ENCODE results near the gene AGTR1. TPM values are rescaled to one million over a fixed set of nuclear protein-coding genes. Genes with fewer than 3 reads are reported as not detected.

Gene AGTR1
- total RNA-seq, 1 donor from 2014 or later, result 12.0 TPM

DNA sequence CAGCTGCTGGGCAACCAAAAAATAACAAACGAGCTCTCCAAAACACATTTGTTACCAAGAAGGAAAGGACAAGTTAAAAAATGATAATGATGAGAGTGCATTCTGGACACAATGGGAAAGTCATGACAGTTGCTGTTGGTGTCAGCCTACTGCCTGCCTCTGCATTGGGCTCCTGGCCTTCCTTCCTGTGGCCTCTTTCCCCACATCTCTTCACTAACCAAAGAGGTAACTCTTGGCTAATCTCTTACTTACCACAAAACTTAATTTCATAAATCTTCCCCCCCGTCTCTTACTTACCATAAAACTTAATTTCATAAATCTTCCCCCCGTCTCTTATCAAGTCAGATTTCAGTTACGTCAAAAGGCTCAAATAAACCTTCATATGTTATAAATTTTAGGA is 58.6 kb downstream of the AGTR1 start:
- no peaks in the 10 kb centered on the region for H3K9me3 ChIP-seq
- no peaks in the 10 kb centered on the region for H3K27me3 ChIP-seq
- H3K4me3 ChIP-seq, result no peak overlapping the region
- DNase-seq (ENCODE audit: extremely low spot score in 2 of 2), result no peak
- no peaks in the 10 kb centered on the region for H3K36me3 ChIP-seq
- intact Hi-C loops (cut with DNase I), result no loop called here
- no peaks in the 10 kb centered on the region for H3K4me1 ChIP-seq
- TF ChIP-seq, protein P1, sequence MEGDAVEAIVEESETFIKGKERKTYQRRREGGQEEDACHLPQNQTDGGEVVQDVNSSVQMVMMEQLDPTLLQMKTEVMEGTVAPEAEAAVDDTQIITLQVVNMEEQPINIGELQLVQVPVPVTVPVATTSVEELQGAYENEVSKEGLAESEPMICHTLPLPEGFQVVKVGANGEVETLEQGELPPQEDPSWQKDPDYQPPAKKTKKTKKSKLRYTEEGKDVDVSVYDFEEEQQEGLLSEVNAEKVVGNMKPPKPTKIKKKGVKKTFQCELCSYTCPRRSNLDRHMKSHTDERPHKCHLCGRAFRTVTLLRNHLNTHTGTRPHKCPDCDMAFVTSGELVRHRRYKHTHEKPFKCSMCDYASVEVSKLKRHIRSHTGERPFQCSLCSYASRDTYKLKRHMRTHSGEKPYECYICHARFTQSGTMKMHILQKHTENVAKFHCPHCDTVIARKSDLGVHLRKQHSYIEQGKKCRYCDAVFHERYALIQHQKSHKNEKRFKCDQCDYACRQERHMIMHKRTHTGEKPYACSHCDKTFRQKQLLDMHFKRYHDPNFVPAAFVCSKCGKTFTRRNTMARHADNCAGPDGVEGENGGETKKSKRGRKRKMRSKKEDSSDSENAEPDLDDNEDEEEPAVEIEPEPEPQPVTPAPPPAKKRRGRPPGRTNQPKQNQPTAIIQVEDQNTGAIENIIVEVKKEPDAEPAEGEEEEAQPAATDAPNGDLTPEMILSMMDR (IDR thresholded peaks at IDR 0.05), result no peak
- no peak for TF ChIP-seq POLR2AphosphoS5 (IDR thresholded peaks at IDR 0.05; ENCODE audit: insufficient read depth in 1 of 2, low read depth in 1 of 2)
- TF ChIP-seq POLR2A (IDR thresholded peaks at IDR 0.05), result no peak
- H3K27ac ChIP-seq, result no peak overlapping the region

DNA sequence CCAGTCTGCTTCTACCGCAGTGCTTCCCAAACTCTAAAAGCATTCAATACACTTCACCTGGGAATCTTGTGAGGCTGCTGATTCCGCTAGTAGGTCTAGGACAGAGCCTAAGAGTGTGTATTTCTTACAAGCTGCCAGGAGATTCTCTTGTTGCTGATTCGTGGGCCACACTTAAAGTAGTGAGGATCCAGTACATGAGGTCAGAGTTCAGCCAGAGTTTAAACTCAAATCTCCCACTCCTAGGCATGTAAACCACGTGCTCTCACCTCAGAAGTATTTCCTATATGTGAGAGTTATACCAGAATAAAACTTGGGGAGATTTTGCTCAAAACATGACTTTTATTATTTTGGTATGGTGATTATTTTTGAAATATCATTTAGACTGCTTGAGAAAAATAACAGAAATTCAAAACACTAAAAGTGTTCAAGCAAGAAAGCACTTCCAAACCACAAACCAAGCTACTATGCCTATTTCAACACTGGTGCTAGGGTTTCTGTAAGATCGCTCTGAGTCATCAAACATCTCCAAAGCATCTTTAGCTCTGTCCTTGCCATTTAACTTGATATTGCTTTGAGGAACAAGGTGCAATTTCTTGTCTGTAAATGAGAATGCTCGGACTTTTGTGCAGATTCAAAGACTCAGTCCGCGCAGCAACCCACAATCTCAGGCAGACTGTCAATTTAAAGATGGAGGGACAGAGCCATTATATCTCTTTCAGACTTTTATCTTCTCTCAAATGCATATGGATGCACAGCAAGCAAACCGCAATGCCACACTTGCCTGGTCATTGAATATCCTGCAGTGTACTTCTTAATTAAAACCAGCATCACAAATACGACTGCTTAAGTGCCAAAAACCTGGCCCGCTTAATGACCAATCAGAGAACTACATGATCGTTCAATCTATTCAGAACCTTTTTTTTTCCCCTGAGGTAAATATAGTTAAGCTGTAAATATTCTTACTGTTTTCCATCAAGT is 59.8 kb downstream of the AGTR1 start:
- H3K36me3 ChIP-seq, result no peaks in the 10 kb centered on the region
- H3K9me3 ChIP-seq, result no peaks in the 10 kb centered on the region
- TF ChIP-seq, protein P1 (IDR thresholded peaks at IDR 0.05), result no peak
- no peak for TF ChIP-seq POLR2AphosphoS5 (IDR thresholded peaks at IDR 0.05; ENCODE audit: insufficient read depth in 1 of 2, low read depth in 1 of 2)
- TF ChIP-seq POLR2A (IDR thresholded peaks at IDR 0.05), result no peak

DNA sequence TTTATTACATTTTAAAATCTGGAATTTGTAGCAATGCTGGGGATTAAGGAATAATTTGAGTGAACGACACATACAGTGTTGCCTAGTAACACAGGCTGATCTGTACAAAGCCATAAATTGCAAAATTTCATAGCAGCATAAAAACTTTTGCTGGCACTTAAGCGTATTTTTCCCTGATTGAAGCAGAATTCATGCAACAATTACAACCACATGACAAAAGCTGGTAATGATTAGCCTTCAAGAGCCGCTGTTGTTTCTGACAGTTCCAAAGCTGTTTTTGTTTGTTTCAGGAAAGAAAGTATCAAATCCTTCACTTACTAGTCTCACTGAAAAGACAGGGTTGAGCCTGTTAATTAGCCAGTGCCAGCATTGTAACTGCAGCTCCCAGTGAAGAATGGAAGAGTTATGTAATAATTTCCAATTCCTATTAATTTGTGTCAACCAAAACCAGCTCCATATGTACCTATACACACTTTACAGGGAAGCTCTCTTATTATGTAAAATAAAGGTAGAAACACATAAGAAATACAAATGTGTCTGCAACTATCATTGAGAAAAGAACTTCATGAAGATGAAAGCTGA is 60.7 kb downstream of the AGTR1 start:
- Histone ChIP-seq H3K27me3 (no peaks in the 10 kb centered on the region), H3K9me3 (no peaks in the 10 kb centered on the region), H3K36me3 (no peaks in the 10 kb centered on the region), H3K4me1 (no peaks in the 10 kb centered on the region), H3K4me3 (no peak overlapping the region), H3K27ac (no peak overlapping the region)
- TF ChIP-seq, protein P1 (IDR thresholded peaks at IDR 0.05), result no peak
- TF ChIP-seq POLR2A (IDR thresholded peaks at IDR 0.05), result no peak
- TF ChIP-seq POLR2AphosphoS5 (IDR thresholded peaks at IDR 0.05; ENCODE audit: insufficient read depth in 1 of 2, low read depth in 1 of 2), result no peak
- no peak for DNase-seq (ENCODE audit: extremely low spot score in 2 of 2)
- intact Hi-C loops (cut with DNase I), result no loop called here

More for the DNA sequence above, 59.8 kb downstream of the AGTR1 start:
- H3K4me3 ChIP-seq, result no peak overlapping the region
- no peak overlapping the region for H3K27ac ChIP-seq
- DNase-seq (ENCODE audit: extremely low spot score in 2 of 2), result no peak
- no peaks in the 10 kb centered on the region for H3K27me3 ChIP-seq
- no peaks in the 10 kb centered on the region for H3K4me1 ChIP-seq
- intact Hi-C loops (cut with DNase I), result no loop called here

DNA sequence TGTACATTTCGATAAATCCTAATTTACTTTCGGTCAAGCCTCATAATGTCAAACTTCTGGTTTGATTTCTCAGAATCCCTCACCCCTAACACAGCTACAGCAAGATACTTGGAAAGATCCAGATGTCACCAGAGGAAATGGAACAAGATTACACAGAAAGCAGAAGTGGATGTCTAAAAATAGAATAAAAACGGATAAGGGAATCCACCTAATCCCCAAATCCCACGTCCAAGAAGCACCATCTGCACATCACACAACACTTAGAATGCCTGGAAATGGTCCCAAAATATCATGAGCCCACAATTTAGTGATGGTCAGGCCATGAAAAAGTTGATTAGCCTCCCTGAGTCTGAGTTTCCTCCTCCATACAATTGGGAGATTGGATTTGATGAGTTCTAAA is 61.7 kb downstream of the AGTR1 start:
- no peak overlapping the region for H3K27ac ChIP-seq
- H3K9me3 ChIP-seq, result no peaks in the 10 kb centered on the region
- intact Hi-C loops (cut with DNase I), result no loop called here
- no peak overlapping the region for H3K4me3 ChIP-seq
- no peaks in the 10 kb centered on the region for H3K27me3 ChIP-seq
- H3K36me3 ChIP-seq, result no peaks in the 10 kb centered on the region
- no peak for TF ChIP-seq POLR2AphosphoS5 (IDR thresholded peaks at IDR 0.05; ENCODE audit: insufficient read depth in 1 of 2, low read depth in 1 of 2)
- TF ChIP-seq POLR2A (IDR thresholded peaks at IDR 0.05), result no peak
- TF ChIP-seq, protein P1 (IDR thresholded peaks at IDR 0.05), result no peak
- DNase-seq (ENCODE audit: extremely low spot score in 2 of 2), result no peak
- H3K4me1 ChIP-seq, result no peaks in the 10 kb centered on the region

All from vagina (tissue), 2 donors.